Mesendoderm (in vitro differentiated cells): ENCODE measurements around the gene IRX4.
"Not testable (repeated sequence)": the region's sequence is repeated elsewhere in the genome, so short reads cannot be mapped to it uniquely, and the experiment has no call there.

ENCODE experiments used
- DNase-seq: peaks from one replicate; pipeline ENCODE4 v3.0.0; 2013
- H2AK5ac ChIP-seq: 2 replicates; pipeline ENCODE4 v1.6.1; 2013; ENCODE audit warnings: low read length, inconsistent platforms
- H2BK120ac ChIP-seq: 2 replicates; pipeline ENCODE4 v1.6.1; 2013; ENCODE audit warnings: low read depth, mild to moderate bottlenecking, low read length, moderate library complexity, mixed read lengths
- H2BK15ac ChIP-seq: replicated peaks from 2 replicates; pipeline ENCODE4 v1.6.1; 2013; ENCODE audit warnings: low read depth, mild to moderate bottlenecking, moderate library complexity
- H2BK5ac ChIP-seq: 2 replicates; pipeline ENCODE4 v1.6.1; 2013; ENCODE audit warnings: low read length, inconsistent platforms
- H3K18ac ChIP-seq: 2 replicates; pipeline ENCODE4 v1.6.1; 2013; ENCODE audit warnings: mild to moderate bottlenecking, low read length, mixed read lengths
- H3K23ac ChIP-seq: one replicate; pipeline ENCODE4 v1.6.1; 2013; ENCODE audit warnings: low read length
- H3K27ac ChIP-seq: 2 replicates; pipeline ENCODE4 v1.5.1; 2013; ENCODE audit warnings: low read depth, mild to moderate bottlenecking, inconsistent platforms, low read length, moderate library complexity
- H3K27me3 ChIP-seq: 2 replicates; pipeline ENCODE4 v1.6.1; 2013; ENCODE audit warnings: low read length, control low read depth, mild to moderate bottlenecking, inconsistent platforms; ENCODE audit not compliant: insufficient read depth, poor library complexity
- H3K36me3 ChIP-seq: 2 replicates; pipeline ENCODE4 v1.6.1; 2013; ENCODE audit warnings: low read length, inconsistent platforms; ENCODE audit not compliant: control insufficient read depth, insufficient read depth
- H3K4ac ChIP-seq: one replicate; pipeline ENCODE4 v1.6.1; 2013; ENCODE audit warnings: low read depth, mild to moderate bottlenecking, low read length, moderate library complexity
- H3K4me1 ChIP-seq: 2 replicates; pipeline ENCODE4 v1.6.1; 2013; ENCODE audit warnings: low read depth, low read length, inconsistent platforms; ENCODE audit not compliant: control insufficient read depth
- H3K4me2 ChIP-seq: 2 replicates; pipeline ENCODE4 v1.6.1; 2013; ENCODE audit warnings: low read length
- H3K4me3 ChIP-seq: 2 replicates; pipeline ENCODE4 v1.5.1; 2013; ENCODE audit warnings: mild to moderate bottlenecking, low read length
- H3K56ac ChIP-seq: one replicate; pipeline ENCODE4 v1.6.1; 2013; ENCODE audit warnings: low read length
- H3K79me1 ChIP-seq: 2 replicates; pipeline ENCODE4 v1.6.1; 2013; ENCODE audit warnings: low read length, inconsistent platforms
- H3K79me2 ChIP-seq: 2 replicates; pipeline ENCODE4 v1.6.1; 2013; ENCODE audit warnings: mild to moderate bottlenecking, low read length; ENCODE audit not compliant: control insufficient read depth, insufficient read depth
- H3K9ac ChIP-seq: 2 replicates; pipeline ENCODE4 v1.6.1; 2013; ENCODE audit warnings: low read length, inconsistent platforms
- H4K5ac ChIP-seq: one replicate; pipeline ENCODE4 v1.6.1; 2013; ENCODE audit warnings: low read length
- H4K8ac ChIP-seq: one replicate; pipeline ENCODE4 v1.6.1; 2013; ENCODE audit warnings: low read depth, mild to moderate bottlenecking, control low read depth, low read length, moderate library complexity
- WGBS: extraction: QIAGEN DNeasy Blood & Tissue Kit; methylation state at CpG from one replicate; pipeline ENCODE4 v1.1.7; 2013; ENCODE audit warnings: low lambda C conversion rate, missing lambda C conversion rate; ENCODE audit not compliant: insufficient coverage; ENCODE audit errors: extremely low coverage; 5-methylcytosine and 5-hydroxymethylcytosine counted together

IRX4 gene

DNA sequence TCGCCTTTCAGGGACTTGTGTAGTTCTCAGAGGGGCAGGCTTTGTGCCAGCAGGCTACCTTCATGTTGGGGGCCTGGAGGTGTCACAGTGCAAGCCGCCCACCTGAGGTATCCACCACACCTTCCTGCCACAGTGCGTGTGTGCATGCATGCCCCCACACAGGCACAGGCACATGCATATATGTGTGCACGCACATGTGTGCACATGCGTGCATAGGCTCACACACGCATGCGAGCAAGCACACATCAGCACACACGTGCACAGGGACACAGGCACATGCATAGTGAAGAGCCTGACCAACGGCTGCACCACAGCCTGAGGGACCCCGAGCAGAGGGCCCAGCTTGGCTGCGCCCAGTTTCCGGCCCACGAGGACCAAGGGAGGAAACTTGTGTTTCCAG is 36.1 kb downstream of the IRX4 start:
- Histone ChIP-seq H2BK5ac (no peak overlapping the region), H3K36me3 (no peaks in the 10 kb centered on the region), H2BK120ac (no peak overlapping the region), H3K27ac (no peak overlapping the region), H3K79me2 (no peaks in the 10 kb centered on the region), H4K5ac (no peak overlapping the region), H3K56ac (no peak overlapping the region), H4K8ac (no peak overlapping the region), H3K4me2 (no peak overlapping the region), H3K9ac (no peak overlapping the region), H3K4ac (no peak overlapping the region), H3K23ac (no peak overlapping the region), H2AK5ac (no peak overlapping the region), H2BK15ac (no peak overlapping the region), H3K4me1 (no peaks in the 10 kb centered on the region), H3K4me3 (no peak overlapping the region), H3K18ac (no peak overlapping the region), H3K79me1 (no peaks in the 10 kb centered on the region), H3K27me3 (peaks cover 23% of the 10 kb centered on the region)
- DNase-seq: no peak
- WGBS: no CpG with 5 or more reads among the region's 13 CpGs

DNA sequence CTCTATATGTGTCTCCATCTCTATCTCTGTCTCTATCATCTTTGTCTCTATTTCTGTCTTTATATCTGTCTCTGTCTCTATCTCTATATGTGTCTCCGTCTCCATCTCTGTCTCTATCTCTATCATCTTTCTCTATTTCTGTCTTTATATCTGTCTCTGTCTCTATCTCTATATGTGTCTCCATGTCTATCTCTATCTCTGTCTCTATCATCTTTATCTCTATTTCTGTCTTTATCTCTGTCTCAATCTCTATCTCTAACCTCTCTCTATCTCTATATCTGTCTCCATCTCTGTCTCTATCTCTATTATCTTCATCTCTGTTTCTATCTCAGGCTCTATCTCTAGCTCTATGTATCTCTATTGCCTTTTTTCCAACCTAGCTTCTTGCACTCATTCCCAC is 37.0 kb downstream of the IRX4 start:
- Histone ChIP-seq H2AK5ac (no peak overlapping the region), H3K27me3 (peaks cover 18% of the 10 kb centered on the region), H3K4me2 (no peak overlapping the region), H2BK5ac (no peak overlapping the region), H3K4ac (no peak overlapping the region), H3K9ac (no peak overlapping the region), H3K4me3 (no peak overlapping the region), H3K4me1 (no peaks in the 10 kb centered on the region), H4K8ac (no peak overlapping the region), H3K56ac (no peak overlapping the region), H3K27ac (no peak overlapping the region), H2BK15ac (no peak overlapping the region), H3K23ac (no peak overlapping the region), H3K18ac (no peak overlapping the region), H4K5ac (no peak overlapping the region), H3K79me1 (no peaks in the 10 kb centered on the region), H3K36me3 (no peaks in the 10 kb centered on the region), H3K79me2 (no peaks in the 10 kb centered on the region), H2BK120ac (no peak overlapping the region)
- no peak for DNase-seq
- no CpG with 5 or more reads among the region's 1 CpG for WGBS

DNA sequence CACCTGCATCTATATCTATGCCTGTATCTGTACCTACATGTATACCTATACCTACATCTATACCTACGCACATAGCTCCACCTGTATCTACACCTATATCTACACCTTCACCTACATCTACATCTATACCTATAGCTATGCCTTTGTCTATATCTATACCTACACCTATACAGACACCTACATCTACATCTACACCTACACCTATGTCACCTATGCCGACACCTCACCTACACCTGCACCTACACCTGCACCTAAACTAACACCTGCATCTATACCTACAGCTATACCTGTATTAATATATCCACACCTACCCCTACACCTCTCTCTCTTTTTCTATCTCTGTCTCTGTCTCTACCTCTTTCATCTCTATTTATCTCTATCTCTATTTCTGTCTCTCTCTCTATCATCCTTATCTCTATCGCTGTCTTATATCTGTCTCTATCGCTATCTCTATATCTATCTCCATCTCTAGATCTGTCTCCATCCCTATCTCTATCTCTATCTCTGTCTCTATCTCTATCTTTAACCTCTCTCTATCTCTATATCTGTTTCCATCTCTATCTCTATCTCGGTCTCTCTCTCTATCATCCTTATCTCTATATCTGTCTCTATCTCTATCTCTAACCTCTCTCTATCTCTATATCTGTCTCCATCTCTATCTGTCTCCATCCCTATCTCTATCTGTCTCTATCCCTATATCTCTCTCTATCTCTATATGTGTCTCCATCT is 37.9 kb downstream of the IRX4 start:
- no peak overlapping the region for H3K56ac ChIP-seq
- DNase-seq: no peak
- H3K4me3 ChIP-seq: no peak overlapping the region
- no peak overlapping the region for H3K9ac ChIP-seq
- no peaks in the 10 kb centered on the region for H3K79me1 ChIP-seq
- no peaks in the 10 kb centered on the region for H3K4me1 ChIP-seq
- H3K23ac ChIP-seq: no peak overlapping the region
- H3K4me2 ChIP-seq: no peak overlapping the region
- H2BK15ac ChIP-seq: no peak overlapping the region
- H3K36me3 ChIP-seq: no peaks in the 10 kb centered on the region
- no peak overlapping the region for H3K27ac ChIP-seq
- no peak overlapping the region for H4K8ac ChIP-seq
- no peaks in the 10 kb centered on the region for H3K79me2 ChIP-seq
- no peak overlapping the region for H4K5ac ChIP-seq
- no peak overlapping the region for H3K18ac ChIP-seq
- no peak overlapping the region for H3K4ac ChIP-seq
- no peak overlapping the region for H2BK120ac ChIP-seq
- 100% methylated on average over 2 of the region's 5 CpGs for WGBS
- H2AK5ac ChIP-seq: no peak overlapping the region
- H3K27me3 ChIP-seq: peaks cover 10% of the 10 kb centered on the region
- H2BK5ac ChIP-seq: no peak overlapping the region

DNA sequence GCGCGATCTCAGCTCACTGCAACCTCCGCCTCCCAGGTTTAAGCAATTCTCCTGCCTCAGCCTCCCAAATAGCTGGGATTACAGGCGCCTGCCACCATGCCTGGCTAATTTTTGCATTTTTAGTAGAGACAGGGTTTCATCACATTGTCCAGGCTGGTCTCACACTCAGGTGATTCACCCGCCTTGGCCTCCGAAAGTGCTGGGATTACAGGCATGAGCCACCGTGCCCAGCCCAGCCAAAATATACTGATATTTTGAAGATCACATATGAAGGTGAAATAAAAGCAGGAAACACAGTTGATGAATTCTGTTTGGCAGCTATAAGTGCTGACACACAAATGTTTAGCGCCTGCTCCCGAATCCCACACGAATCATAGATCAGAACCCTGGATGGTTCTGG is 39.0 kb downstream of the IRX4 start:
- not testable (repeated sequence) for H3K56ac ChIP-seq, H3K36me3 ChIP-seq, H3K27ac ChIP-seq, H3K23ac ChIP-seq, H4K8ac ChIP-seq, H2BK5ac ChIP-seq, H3K4me2 ChIP-seq, H3K79me2 ChIP-seq, H3K27me3 ChIP-seq, H3K4me1 ChIP-seq, H4K5ac ChIP-seq, H2BK120ac ChIP-seq, H2AK5ac ChIP-seq, DNase-seq, H2BK15ac ChIP-seq, H3K18ac ChIP-seq, H3K4me3 ChIP-seq, H3K4ac ChIP-seq, H3K79me1 ChIP-seq, H3K9ac ChIP-seq
- no CpG with 5 or more reads among the region's 10 CpGs for WGBS

DNA sequence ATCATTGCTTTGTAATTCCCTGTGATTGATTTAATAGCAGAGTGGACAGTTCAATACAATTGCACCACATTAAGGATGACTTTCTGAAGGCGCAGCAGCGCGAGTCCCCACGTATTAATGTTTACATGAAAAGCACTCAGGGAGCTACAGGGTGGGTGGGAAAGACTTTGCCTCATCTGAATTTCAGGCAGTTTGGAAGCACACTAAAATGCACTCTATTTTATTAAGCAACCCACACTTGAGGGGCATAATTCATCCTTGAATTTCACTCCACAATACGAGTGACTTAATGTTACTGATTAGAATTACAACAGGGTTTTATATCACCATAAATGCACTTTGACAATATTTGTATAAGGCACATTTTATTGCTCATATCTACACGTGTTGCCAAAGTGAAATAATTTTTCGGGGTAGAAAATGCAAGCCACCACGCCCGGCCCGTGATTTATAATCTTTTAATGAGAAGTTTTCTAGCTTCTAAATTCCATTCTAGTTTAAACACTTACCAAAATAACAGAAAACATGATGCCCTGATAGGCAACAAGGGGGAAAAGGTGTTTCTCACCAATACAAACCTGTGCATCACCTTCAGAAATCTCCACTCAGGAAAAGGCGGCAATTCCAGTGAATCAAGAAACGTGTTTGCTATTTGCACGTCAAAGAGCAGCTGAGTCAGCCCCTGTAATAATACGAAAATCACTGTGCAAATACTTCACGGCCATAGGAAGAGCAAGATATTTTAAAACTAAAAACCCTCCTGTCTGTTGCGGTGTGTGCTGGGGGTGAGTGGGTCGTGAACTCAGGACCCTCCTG is 40.5 kb downstream of the IRX4 start:
- no peak overlapping the region for H2BK5ac ChIP-seq
- H3K9ac ChIP-seq: no peak overlapping the region
- no peak overlapping the region for H4K5ac ChIP-seq
- WGBS: no CpG with 5 or more reads among the region's 17 CpGs
- no peak overlapping the region for H3K56ac ChIP-seq
- H3K4me3 ChIP-seq: no peak overlapping the region
- no peak overlapping the region for H3K27ac ChIP-seq
- no peaks in the 10 kb centered on the region for H3K4me1 ChIP-seq
- H3K4me2 ChIP-seq: no peak overlapping the region
- no peak overlapping the region for H2BK15ac ChIP-seq
- no peak overlapping the region for H4K8ac ChIP-seq
- no peak overlapping the region for H2BK120ac ChIP-seq
- no peak overlapping the region for H3K4ac ChIP-seq
- no peaks in the 10 kb centered on the region for H3K27me3 ChIP-seq
- no peaks in the 10 kb centered on the region for H3K79me1 ChIP-seq
- H3K23ac ChIP-seq: no peak overlapping the region
- no peak overlapping the region for H3K18ac ChIP-seq
- H3K36me3 ChIP-seq: no peaks in the 10 kb centered on the region
- no peak for DNase-seq
- H3K79me2 ChIP-seq: no peaks in the 10 kb centered on the region
- H2AK5ac ChIP-seq: no peak overlapping the region
